HFFc6 (cell line): ENCODE data around the gene VAMP4. TPM values are rescaled to one million over a fixed set of nuclear protein-coding genes. Genes with fewer than 3 reads are reported as not detected.
"Not testable (repeated sequence)": the region's sequence is repeated elsewhere in the genome, so short reads cannot be mapped to it uniquely, and the experiment has no call there.

Experiments used
- DNase-seq: peaks from one replicate; pipeline ENCODE4 v3.0.0-alpha.2; 2018
- H3K27ac Mint-ChIP-seq: 2 replicates; pipeline ENCODE4 v1.8.0; 2020; ENCODE audit warnings: mild to moderate bottlenecking, mixed read lengths
- H3K27me3 Mint-ChIP-seq: 2 replicates; pipeline ENCODE4 v1.8.0; 2021; ENCODE audit warnings: mild to moderate bottlenecking, moderate library complexity, mixed read lengths; ENCODE audit not compliant: insufficient read depth
- H3K36me3 Mint-ChIP-seq: 2 replicates; pipeline ENCODE4 v1.8.0; 2021; ENCODE audit warnings: low read depth, mixed read lengths
- H3K4me1 Mint-ChIP-seq: 2 replicates; pipeline ENCODE4 v1.8.0; 2020; ENCODE audit warnings: low read depth, mixed read lengths
- H3K4me3 Mint-ChIP-seq: 2 replicates; pipeline ENCODE4 v1.8.0; 2020; ENCODE audit warnings: mild to moderate bottlenecking, moderate library complexity, mixed read lengths
- H3K9me3 Mint-ChIP-seq: 2 replicates; pipeline ENCODE4 v1.8.0; 2020; ENCODE audit warnings: mild to moderate bottlenecking, mixed read lengths
- CTCF ChIP-seq: fragments of 200-600 bp; sonication (generic); IDR thresholded peaks from 2 replicates; pipeline ENCODE4 v1.5.0; 2021; ENCODE audit warnings: antibody characterized with exemption, mild to moderate bottlenecking
- total RNA-seq, 6 experiments: library from RNA; stranded (reverse); fragmentation: NEBNext Ultra II Directional; extraction: Animal tissue kit (Norgen Biotek cat#: 25700); gene quantifications; 2 replicates in 1 of 6; 3 replicates in 5 of 6; pipeline ENCODE4 v1.2.3, GENCODE V29; 2021

Gene VAMP4
- total RNA-seq, 6 experiments from 2014 or later: 12.8 to 14.7 (median 13.4) TPM

- Mint-ChIP-seq H3K9me3 (no peaks in the 10 kb centered on the region), H3K4me1 (peaks cover 15% of the 10 kb centered on the region; the same call in 1 of the 2 replicates), H3K27ac (no peak overlapping the region; the same call in 1 of the 2 replicates), H3K36me3 (no peaks in the 10 kb centered on the region), H3K4me3 (no peak overlapping the region), H3K27me3 (peaks cover 4% of the 10 kb centered on the region; the same call in 1 of the 2 replicates)
- no peak for TF ChIP-seq CTCF
- DNase-seq: peak; percentile 30
Measured at GRCh38 chr1:171663854-171664575, 77.8 kb downstream of the VAMP4 start.

- Mint-ChIP-seq H3K27ac (no peak overlapping the region), H3K36me3 (no peaks in the 10 kb centered on the region), H3K27me3 (peaks cover 4% of the 10 kb centered on the region; the same call in 1 of the 2 replicates), H3K4me3 (no peak overlapping the region), H3K4me1 (peaks cover 15% of the 10 kb centered on the region; the same call in 1 of the 2 replicates), H3K9me3 (no peaks in the 10 kb centered on the region)
- TF ChIP-seq CTCF: no peak
- DNase-seq: no peak
Measured at GRCh38 chr1:171663036-171663853, 78.6 kb downstream of the VAMP4 start.

- Mint-ChIP-seq H3K4me3 (no peak overlapping the region), H3K27ac (no peak overlapping the region), H3K27me3 (peaks cover 4% of the 10 kb centered on the region; the same call in 1 of the 2 replicates), H3K36me3 (no peaks in the 10 kb centered on the region), H3K9me3 (no peaks in the 10 kb centered on the region), H3K4me1 (peaks cover 15% of the 10 kb centered on the region; the same call in 1 of the 2 replicates)
- no peak for TF ChIP-seq CTCF
- DNase-seq: no peak
Measured at GRCh38 chr1:171661076-171661650, 80.7 kb downstream of the VAMP4 start.

- H3K4me3 Mint-ChIP-seq, H3K27me3 Mint-ChIP-seq, DNase-seq, H3K9me3 Mint-ChIP-seq, H3K27ac Mint-ChIP-seq, H3K36me3 Mint-ChIP-seq: not testable (repeated sequence)
- peaks cover 23% of the 10 kb centered on the region for H3K4me1 Mint-ChIP-seq
Measured at GRCh38 chr1:171656206-171656605, 85.7 kb downstream of the VAMP4 start.

- no peaks in the 10 kb centered on the region for H3K36me3 Mint-ChIP-seq
- H3K4me3 Mint-ChIP-seq: no peak overlapping the region
- no peak overlapping the region for H3K27ac Mint-ChIP-seq
- H3K9me3 Mint-ChIP-seq: no peaks in the 10 kb centered on the region
- H3K27me3 Mint-ChIP-seq: peaks cover 6% of the 10 kb centered on the region; the same call in 1 of the 2 replicates
- no peak for DNase-seq
- H3K4me1 Mint-ChIP-seq: peaks cover 23% of the 10 kb centered on the region
- TF ChIP-seq CTCF: peak; percentile 21; the same call in 1 of the 2 replicates
Measured at GRCh38 chr1:171655746-171656116, 86.1 kb downstream of the VAMP4 start.
